GM19043 (cell line): Measurements from ENCODE around the gene CD48.
"Not testable (repeated sequence)": the region's sequence is repeated elsewhere in the genome, so short reads cannot be mapped to it uniquely, and the experiment has no call there.

ENCODE experiments used
- ATAC-seq: cut with Tn5 transposase; IDR thresholded peaks from one replicate; pipeline ENCODE4 v1.9.1; 2021; ENCODE audit warnings: low read depth; ENCODE audit not compliant: unreplicated experiment

The CD48 gene

DNA sequence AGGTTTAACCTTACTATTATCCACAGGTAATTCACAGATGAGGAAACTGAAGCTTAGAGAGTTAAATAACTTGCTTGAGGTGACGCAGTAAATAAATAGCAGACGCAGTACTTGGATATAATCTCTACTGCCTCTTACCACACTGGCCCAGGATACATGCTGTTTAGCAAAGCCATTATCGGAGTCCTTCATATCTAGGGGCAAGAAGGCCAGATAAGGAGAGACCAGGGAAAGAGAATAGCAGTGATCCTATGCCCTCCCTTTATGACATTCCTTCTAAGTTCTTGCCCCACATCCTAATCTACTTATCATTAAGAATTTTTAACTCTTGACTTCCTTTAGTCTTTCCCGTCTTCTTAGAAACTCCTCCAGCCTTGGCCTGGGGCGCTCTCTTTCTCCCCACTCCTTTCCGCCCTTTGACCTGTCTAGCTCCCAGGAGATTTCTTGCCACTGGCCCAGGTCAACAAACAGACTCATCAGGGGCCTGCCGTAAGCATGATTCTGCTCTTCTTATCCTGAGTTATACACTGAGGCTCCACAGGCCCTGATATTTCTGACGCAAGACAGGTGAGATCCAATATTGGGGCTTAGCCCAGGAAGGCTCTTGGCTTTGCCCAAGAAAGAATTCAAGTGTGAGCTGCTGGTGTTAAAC, 53.3 kb downstream of the CD48 start:
- ATAC-seq: no peak

DNA sequence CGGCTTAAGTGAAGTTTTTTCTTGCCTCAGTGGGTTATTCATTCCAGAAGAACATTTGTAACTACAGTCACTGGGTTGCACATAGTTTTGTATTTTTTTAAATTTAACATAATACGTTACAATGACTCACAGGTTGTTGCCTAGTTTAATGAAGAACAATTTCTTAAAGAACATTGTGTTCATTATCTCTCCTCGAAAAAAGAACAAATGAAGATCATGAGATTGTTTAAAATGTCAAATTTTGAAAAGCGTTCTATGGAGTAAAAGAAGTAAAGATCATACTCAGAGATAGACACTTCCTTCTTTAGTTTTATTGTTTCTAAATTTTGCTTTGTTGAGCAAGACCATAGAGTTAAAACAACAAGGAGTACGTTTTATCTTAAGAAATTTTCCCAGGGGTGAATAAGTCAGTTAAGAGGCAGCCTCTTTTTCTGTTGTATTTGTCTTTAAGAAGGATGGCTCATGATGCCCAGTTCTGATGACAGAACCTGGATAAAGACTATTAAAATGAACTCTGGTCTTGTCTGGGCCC, 54.3 kb downstream of the CD48 start:
- ATAC-seq: no peak

DNA sequence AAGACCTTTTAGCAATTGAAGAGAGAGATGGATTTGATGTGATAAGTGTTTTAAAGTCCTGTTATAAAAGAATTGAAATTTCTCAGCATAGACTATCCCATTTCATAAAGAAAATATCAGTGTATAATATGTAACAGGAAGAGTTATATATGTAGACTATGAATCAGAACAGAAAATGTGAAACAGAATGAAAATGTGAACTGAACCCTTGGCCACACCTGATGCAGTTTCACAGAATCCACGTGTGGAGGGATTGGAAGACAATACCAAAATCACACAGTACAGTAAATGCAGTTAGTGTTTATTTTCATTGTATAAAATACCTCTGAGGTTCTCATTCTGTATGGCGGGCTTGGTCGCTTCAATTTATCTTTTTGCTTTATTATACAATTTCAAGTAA, 54.9 kb downstream of the CD48 start:
- no peak for ATAC-seq

DNA sequence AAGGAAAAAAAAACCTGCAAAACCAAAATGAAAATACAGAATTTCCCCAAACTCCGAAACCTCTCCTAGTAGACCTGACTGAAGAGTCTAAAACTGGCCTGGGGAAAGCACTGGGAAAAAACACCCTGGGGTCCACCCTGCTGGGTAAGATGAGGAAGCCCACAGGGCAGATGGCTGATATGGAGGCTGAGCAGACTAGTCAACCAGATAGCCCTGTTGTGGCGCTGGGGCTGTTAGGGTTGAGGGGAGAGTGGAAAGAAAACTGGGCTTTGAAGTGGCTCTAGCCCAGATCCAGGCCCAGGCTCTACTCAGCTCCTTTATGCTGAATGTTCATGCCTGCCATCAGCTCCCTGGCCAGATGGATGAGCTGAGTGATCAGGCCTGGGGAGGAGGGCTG, 58.0 kb downstream of the CD48 start:
- no peak for ATAC-seq

DNA sequence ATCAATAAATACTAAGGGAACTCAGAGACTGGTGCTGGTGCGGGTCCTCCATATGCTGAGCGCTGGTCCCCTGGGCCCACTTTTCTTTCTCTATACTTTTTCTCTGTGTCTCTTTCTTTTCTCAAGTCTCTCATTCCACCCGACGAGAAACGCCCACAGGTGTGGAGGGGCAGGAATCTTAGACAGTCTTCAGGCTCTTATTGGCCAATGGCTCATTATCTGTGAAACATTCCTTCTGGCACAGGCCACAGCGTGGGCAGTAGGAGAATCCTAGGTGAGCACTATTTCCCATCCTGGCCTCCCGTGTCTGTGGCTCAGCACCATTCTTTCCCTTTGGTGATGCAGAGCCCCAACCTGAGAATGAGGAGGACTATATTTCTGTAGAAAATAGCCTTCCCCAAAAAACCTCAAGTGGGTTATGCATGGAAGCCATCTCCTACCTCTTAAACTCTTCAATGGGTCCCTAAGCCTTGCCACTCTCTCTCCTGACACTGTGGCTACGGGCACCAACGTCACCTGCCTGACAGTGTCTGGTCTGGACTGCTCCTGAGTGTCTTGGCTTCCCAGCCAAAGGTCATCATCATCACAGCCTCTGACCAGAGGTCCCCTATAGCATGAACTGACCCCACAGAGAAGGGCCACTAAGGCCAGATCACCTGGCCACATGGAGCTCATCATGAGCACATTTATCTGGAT, 58.5 kb downstream of the CD48 start:
- ATAC-seq: no peak

DNA sequence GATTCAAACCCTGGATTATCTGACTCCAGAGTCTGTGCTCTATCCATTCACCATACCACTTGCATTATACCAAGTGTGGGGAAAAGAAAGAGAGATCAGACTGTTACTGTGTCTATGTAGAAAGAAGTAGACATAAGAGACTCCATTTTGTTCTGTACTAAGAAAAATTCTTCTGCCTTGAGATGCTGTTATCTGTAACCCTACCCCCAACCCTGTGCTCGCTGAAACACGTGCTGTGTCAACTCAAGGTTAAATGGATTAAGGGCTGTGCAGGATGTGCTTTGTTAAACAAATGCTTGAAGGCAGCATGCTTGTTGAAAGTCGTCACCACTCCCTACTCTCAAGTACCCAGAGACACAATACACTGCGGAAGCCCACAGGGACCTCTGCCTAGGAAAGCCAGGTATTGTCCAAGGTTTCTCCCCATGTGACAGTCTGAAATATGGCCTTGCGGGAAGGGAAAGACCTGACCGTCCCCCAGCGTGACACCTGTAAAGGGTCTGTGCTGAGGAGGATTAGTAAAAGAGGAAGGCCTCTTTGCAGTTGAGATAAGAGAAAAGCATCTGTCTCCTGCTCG, 59.5 kb downstream of the CD48 start:
- not testable (repeated sequence) for ATAC-seq

DNA sequence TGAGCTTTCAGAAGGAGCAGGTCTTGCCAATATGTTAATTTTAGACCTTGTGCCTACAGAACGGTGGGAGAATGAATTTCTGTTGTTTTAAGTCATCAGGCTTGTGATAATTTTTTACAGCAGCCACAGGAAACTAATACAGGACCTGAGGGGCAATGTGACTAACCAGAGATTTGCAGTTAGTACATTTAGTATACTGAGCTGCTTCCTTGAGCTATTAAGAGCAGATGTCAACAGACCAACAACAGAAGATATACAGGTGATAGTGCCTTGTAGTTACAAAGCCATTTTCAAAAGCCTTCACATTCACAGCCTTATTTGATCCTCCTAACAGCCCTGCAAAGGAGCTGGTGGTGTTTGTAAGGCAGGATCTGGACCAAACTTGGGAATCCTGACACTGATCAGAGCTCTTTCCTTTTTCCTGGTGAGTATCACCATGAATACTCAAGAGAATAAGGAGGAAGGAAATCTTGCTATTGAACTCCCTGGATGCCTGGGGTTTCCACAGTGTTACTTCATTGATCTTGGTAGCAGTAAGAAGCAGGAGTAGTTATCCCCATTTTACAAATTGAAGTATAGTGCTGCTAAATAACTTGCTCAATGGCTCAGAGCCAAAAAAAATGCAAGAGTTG, 60.1 kb downstream of the CD48 start:
- ATAC-seq: no peak

DNA sequence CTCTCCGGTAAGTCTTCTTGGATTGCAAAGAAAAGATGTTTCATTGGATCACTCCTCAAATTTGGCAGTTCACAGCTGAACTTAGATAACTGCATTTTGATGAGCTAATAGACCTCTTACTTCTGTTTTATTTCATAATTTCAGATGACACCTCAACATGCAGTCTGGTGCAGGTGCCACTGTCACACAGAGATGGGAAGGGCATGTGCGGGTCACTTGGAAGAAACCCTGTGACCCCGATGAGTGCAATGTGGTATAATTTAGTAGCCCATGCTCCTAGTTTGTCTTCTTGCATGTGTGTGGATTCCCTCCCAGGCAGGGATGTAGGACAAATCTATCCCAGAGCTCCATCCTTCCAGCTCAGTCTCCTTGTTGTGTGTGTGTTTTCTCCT, 64.3 kb downstream of the CD48 start:
- no peak for ATAC-seq

DNA sequence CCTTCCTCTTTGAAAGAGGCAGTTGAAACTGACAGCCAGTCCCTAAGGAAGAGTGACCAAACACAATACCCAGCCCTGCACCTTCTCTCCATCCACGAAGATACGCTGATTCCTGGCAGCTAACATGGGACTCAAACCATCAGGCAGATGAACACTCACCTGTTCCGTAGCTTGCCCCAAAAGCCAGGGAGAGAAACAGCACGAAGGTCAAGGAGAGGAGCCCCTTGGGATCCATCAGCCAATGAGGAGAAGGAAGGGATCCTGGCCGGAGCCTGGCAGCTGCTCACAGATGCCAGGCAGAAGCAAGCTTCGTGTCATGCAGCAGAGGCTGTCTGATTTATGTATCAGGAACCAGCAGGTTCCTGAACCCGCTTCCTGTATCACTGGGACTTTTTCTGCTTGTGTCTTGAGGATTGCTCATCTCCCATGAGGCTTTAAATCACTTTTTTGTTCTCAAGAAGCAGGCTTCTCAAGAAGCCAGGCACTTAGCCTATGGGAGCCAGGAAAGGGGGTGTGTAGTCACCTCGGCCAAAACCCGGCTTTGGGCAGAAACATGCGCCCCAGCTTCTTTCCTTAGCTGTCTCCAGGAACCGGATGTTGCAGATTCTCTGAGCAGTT, 64.8 kb downstream of the CD48 start, which contains the start of gene SLAMF1:
SLAMF1 (minus strand) TSS at position 334 of the 618 bp plus-strand sequence; CDS start at position 235, 99 bp downstream.
- peak; percentile 56 for ATAC-seq

DNA sequence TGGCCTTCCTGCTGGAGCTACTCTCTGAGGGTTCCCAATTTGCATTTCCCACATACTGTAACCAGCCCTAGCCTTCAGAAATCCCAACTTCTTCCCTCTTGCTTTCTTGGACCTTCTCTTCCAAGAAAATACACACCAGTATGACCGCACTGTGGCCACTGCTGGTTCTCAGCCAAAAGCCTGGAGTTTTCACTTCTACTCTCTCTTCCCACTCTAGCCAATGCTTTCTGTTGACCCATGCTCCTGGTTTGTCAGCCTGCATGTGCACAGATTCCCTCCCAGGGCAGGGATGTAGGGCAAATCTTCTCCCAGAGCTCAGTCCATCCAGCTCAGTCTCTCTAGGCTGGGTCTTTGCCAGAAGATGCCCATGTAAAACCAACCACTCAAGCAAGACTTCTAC, 65.4 kb downstream of the CD48 start:
- ATAC-seq: no peak

DNA sequence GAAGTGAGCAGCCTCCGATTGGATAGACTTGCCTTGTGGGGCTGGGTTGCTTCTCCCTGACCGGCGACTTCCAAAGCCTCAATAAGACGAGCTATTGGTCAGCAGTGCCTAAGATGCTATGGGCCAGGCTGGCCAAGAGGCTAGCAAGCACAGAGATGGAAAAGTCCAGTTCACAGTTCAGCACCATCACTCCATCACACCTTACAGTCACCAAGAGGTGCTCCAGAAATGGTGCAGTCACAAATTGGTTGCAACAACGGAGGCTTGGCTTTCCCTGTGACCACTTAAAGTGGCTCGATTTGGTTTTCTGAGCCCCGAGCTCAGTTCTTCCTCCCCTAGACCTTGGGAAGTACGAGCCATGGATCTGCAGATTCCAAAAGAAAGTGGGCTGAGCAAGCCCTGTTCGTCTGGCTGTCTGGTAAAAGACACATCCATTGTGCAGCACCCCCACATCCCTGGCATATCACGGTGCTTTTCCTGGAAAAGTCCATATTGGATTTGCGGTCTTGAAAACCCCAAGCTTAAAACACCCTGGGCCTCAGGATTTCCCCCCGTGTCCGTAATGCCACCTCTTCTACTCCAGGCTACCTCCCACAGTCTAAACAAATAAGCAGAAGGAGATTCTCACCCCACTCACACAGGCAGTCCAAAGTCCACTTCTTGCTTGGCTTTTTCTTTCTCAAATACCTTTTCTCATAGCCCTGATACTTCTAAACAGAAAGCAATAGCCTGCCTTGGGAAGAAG, 66.1 kb downstream of the CD48 start:
- no peak for ATAC-seq

DNA sequence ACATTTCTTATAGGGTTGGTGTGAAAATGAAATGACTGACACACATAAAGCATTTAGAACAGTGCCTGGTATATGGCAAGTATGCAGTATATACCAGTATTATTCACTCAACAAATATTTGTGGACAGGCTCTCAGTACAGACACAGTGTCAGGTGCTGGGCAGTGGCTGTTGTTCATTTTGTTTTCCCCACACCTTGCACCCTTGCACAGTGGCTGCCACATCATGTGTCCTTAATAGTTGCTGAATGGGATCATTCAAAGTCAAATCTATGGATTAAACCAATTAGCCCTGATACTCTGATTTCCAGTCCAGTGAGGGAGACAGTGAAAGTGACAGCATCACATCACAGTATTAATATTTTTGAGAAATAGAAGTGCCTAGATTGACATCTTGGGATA, 67.2 kb downstream of the CD48 start:
- no peak for ATAC-seq

DNA sequence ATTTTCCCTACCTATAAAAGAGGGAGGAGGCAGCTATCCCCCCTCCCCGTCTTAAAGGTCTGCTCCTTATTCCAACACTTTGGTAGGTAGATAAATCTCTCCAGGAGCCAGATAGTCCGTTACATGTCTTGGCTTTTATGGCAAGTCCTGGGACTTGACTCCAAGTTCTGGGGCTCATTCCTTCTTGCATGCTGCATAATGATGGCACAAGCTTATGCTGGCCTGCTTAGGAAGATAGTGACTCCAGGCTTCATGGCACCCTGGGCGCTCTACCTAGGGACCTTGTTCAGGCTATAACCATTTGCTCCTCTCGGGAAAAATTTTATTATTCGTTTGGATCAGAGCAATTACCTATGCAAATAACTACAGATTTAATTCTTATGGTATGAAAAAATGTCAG, 68.5 kb downstream of the CD48 start:
- ATAC-seq: no peak

DNA sequence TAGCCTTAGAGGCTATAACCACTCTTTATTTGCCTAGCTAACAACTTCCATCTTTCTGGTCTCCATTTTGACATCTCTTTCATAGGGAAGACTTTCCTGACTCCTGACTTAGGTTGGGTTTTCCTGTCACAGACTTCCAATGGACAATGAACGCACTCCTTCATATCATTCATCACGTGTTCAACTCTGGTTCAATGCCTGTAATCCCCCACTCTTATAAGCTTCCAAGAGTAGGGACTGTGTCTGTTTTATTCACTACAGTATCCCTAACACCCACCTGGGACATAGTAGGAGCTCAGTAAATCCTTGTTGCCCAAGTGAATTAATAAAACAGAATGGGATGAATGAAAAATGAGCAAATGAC, 69.4 kb downstream of the CD48 start:
- no peak for ATAC-seq

DNA sequence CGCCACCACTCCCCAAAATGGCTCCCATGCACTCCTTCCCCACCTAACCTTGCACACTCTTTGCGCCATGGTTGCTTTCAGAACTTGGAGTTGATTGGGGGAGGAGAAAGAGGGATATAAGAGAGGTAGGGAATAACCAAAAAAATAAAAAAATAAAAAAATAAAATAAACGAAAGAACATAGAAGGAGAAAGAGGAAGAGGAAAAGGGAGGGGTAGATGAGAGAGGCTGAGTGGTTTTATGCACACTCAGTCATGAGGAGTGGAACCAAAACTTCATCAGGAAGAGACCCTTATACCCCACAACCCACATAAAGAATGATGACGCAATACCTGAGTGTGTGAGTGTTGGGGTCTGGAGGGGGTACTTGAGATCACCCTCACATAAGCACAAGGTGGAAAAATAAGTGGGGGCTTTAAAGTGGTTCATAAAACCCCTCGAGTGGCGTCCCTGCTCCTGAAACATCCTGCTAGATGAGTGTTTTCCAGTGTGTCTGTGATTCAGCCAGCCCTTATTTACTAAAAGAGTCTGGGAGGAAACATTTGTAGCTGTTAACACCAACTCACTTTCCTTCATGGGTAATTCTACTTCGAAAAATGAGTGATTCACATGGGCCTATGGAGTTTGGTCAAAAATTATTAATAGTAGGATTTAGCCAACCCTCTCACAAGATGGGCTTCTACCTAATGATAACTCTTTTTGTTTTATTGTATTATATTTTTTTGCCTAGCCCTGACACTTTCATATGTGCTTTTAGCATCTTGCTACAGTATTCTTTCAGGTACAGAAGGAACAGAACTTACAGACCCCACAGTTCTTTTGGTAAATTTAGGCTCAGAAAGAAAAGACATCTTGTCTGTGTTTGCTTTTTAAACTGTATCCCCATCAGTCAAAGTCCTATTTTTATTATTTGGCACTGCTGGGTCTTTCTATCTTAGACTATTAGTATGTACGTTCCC, 70.0 kb downstream of the CD48 start:
- ATAC-seq: no peak

DNA sequence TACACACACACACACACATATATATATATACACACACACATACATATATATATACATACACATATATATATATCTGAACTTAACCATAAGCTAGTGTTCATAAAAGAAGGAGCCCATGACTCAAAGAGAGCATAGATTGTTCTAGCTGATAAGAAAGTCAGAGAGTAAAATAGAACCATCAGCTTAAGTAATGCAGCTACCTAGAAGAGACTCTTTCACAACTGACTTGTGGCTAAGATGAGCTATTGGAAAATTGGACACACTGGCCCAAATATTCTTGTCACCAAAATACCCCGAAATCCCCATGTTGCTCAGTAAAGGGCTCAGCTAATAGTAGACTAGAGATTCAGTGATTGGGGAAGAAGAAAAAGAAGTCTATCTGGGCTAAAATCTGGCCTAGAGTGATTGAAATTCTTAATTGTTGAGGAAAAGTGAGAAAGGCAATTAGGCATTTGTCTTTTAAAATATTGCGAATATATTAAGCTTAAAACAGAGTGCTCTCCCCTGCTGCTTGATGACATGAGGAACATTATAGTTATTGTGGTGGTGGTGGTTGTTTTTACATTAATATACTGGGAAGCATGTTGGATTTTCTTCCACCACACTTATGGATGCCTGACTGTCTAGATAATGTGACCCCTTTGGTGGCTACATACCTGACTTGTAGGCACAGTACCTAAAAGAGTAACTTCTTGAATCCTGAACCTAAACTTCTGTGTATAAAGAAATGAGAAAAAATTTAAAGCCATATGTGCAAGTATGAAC, 71.1 kb downstream of the CD48 start:
- no peak for ATAC-seq

DNA sequence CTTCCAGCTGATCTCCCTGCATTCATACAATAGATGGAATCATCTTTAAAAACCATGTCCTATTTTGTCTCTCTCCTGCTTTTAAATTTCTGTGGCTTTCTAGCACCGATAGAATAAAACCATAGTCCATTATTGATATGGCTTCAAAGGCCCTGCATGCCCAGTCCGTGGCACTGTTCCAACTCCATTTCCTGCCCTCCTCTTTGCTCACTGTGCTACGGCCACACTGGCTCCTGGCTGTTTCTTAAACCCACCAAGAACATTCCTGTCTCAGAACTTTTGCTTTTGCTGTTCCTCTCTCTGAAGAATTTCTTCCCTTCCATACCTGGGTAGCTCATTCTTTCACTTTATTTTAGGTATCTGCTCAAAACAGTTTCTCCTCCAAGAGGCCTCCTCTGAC, 72.0 kb downstream of the CD48 start:
- ATAC-seq: no peak

DNA sequence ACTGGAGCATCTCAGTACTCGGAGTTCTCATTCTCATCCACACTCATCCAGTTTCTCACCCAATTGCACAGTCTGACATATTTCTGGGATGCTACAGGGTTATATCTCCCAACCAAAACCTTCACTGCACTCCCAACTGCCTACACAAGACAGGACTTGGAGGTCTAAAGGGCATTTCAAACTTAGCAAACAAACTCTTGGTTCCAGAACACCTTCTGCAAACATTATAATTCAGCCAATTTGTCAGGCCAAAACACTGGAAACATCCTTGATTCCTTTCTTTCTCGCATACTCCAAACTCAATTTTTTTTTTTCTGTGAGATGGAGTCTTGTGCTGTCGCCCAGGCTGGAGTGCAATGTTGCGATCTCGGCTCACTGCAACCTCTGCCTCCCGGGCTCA, 72.7 kb downstream of the CD48 start:
- no peak for ATAC-seq

DNA sequence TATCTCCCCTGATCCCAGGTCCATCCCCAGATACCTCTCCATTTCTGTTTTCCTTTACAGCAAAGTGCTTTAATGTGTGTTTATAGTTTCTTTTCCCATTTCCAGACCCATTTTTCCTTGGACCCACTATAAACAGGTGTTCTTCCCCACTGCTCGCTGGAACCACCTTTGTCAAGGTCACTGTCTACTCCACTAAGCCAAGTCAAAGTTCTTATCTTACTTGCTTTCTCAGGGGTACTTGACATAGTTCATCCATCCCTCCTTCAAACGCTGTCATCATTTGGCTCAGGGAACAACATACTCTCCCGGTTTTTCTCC, 73.1 kb downstream of the CD48 start:
- no peak for ATAC-seq
